Measurements from ENCODE around the gene SLC25A25. TPM values are rescaled to one million over a fixed set of nuclear protein-coding genes. Genes with fewer than 3 reads are reported as not detected.

Gene SLC25A25
- total RNA-seq, 1 experiment from 2014 or later: 15.5 TPM

DNA sequence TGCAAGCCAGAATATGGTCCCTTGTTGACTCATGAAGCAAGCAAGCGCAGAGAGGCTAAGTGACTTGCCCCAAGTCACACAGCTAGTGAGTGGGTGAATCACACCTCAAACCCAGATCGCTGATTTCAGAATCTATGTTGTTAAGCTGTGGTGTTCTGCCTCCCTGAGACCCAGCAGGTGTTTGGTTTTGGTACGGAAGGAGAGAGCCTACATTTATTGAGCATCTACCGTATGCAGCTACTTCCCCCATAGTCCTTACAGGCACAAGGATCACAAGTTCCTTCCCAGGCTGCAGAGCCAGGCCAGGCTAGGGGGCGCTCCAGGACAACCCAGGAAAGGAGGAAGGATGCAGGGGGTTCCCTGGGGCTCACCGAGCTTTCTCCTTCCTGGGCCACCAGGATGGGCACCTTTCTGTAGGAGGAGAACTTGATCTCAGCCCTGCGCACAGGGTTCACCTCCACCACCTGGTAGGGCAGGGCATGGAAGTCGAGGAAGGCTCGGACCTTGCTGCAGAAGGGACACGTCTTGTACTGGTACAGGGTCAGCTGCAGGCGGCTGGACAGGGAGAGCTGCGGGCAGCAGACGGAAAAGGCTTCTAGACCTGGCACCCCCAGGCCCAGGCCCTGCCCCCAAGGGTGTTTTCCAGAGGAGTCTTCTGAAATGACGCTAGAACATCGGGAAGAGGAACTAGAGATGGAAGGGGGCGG is 57.0 kb downstream of the SLC25A25 start:
- Mint-ChIP-seq H3K4me3 (ENCODE audit: unreplicated experiment) (peak overlapping the region; percentile 84), H3K36me3 (ENCODE audit: insufficient read depth, unreplicated experiment) (peaks cover 18% of the 10 kb centered on the region), H3K27me3 (ENCODE audit: insufficient read depth, unreplicated experiment) (no peaks in the 10 kb centered on the region), H3K27ac (ENCODE audit: low read depth, unreplicated experiment) (peak overlapping the region; percentile 27), H3K4me1 (ENCODE audit: insufficient read depth, unreplicated experiment) (peaks cover 23% of the 10 kb centered on the region), H3K9me3 (ENCODE audit: unreplicated experiment) (no peaks in the 10 kb centered on the region)
- peak; percentile 70 for DNase-seq (ENCODE audit: unreplicated experiment)
- CTCF ChIA-PET: interaction anchor here (0.6 to 2.4 kb wide), 8 partner anchors 8 to 184 kb away, joined by 3 to 18 read pairs (median 4); no protein-coding TSS in a partner anchor
- TF ChIP-seq, protein P1, sequence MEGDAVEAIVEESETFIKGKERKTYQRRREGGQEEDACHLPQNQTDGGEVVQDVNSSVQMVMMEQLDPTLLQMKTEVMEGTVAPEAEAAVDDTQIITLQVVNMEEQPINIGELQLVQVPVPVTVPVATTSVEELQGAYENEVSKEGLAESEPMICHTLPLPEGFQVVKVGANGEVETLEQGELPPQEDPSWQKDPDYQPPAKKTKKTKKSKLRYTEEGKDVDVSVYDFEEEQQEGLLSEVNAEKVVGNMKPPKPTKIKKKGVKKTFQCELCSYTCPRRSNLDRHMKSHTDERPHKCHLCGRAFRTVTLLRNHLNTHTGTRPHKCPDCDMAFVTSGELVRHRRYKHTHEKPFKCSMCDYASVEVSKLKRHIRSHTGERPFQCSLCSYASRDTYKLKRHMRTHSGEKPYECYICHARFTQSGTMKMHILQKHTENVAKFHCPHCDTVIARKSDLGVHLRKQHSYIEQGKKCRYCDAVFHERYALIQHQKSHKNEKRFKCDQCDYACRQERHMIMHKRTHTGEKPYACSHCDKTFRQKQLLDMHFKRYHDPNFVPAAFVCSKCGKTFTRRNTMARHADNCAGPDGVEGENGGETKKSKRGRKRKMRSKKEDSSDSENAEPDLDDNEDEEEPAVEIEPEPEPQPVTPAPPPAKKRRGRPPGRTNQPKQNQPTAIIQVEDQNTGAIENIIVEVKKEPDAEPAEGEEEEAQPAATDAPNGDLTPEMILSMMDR (IDR thresholded peaks at IDR 0.05; ENCODE audit: unreplicated experiment): peak; percentile 53
- POLR2A ChIA-PET: interaction anchor here (0.5 to 1.3 kb wide), 2 partner anchors 69 to 693 kb away, joined by 4 read pairs; partner anchors contain the start of gene ENDOG
- BruUV-seq (replicated peaks): no TSS peak
- intact Hi-C loops (cut with micrococcal nuclease): loop anchor here (5.0 kb wide), 1 partner anchor 67 kb away; the partner anchor contains the start of gene CIZ1

GRCh38 chr9:128125580-128126354 is 57.7 kb downstream of the SLC25A25 start:
- Mint-ChIP-seq H3K9me3 (ENCODE audit: unreplicated experiment) (no peaks in the 10 kb centered on the region), H3K27ac (ENCODE audit: low read depth, unreplicated experiment) (peak overlapping the region; percentile 27), H3K4me1 (ENCODE audit: insufficient read depth, unreplicated experiment) (peaks cover 23% of the 10 kb centered on the region), H3K27me3 (ENCODE audit: insufficient read depth, unreplicated experiment) (no peaks in the 10 kb centered on the region), H3K4me3 (ENCODE audit: unreplicated experiment) (peak overlapping the region; percentile 84), H3K36me3 (ENCODE audit: insufficient read depth, unreplicated experiment) (peaks cover 18% of the 10 kb centered on the region)
- no peak for DNase-seq (ENCODE audit: unreplicated experiment)
- intact Hi-C loops (cut with micrococcal nuclease): loop anchor here (5.0 kb wide), 1 partner anchor 67 kb away; the partner anchor contains the start of gene CIZ1
- POLR2A ChIA-PET: interaction anchor here (0.5 to 1.3 kb wide), 4 partner anchors 42 to 693 kb away, joined by 3 to 4 read pairs (median 4); partner anchors contain the start of genes ENDOG, NAIF1 and SLC25A25
- TF ChIP-seq, protein P1 (IDR thresholded peaks at IDR 0.05; ENCODE audit: unreplicated experiment): no peak
- CTCF ChIA-PET: interaction anchor here (0.7 to 2.4 kb wide), 7 partner anchors 9 to 162 kb away, joined by 3 to 18 read pairs (median 4); no protein-coding TSS in a partner anchor
- BruUV-seq (replicated peaks): no TSS peak

DNA sequence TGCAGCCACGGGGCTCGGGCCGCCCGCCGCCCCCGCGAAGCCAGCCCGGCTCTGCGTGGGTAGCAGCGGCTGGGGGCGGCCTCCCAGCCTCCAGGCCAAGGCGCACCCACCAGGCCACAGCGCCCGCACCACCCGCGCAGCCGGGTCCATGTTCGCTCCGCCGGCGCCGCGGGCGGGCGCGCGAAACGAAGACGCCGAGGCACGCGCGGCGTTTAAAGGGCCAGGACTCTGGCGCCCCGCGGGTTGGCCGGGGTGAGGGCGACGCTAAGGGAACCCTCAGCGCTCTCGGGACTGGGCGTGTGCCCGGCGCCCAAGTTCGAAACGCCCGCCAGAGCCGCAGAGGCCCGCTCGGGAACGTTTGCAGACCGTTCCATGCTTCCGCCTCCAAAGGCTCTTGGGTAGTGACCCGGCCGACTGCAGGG is 59.5 kb downstream of the SLC25A25 start, which contains the start of gene PTGES2:
Gene PTGES2 (minus strand): TSS at position 162 of the 422 bp plus-strand sequence. CDS start 12 bp downstream, at position 150.
- TF ChIP-seq, protein P1 (IDR thresholded peaks at IDR 0.05; ENCODE audit: unreplicated experiment): no peak
- DNase-seq (ENCODE audit: unreplicated experiment): peak; percentile 86
- Mint-ChIP-seq H3K9me3 (ENCODE audit: unreplicated experiment) (no peaks in the 10 kb centered on the region), H3K27me3 (ENCODE audit: insufficient read depth, unreplicated experiment) (peaks cover 2% of the 10 kb centered on the region), H3K36me3 (ENCODE audit: insufficient read depth, unreplicated experiment) (peaks cover 17% of the 10 kb centered on the region), H3K4me3 (ENCODE audit: unreplicated experiment) (peak within 1 kb of the TSS; percentile 84), H3K4me1 (ENCODE audit: insufficient read depth, unreplicated experiment) (peaks cover 23% of the 10 kb centered on the region), H3K27ac (ENCODE audit: low read depth, unreplicated experiment) (peak within 1 kb of the TSS; percentile 97)
- no TSS peak for BruUV-seq (replicated peaks)
- intact Hi-C loops (cut with micrococcal nuclease): loop anchor here (5.0 kb wide), 1 partner anchor 65 kb away; the partner anchor contains the start of gene CIZ1
- POLR2A ChIA-PET: interaction anchor here (1.0 to 1.8 kb wide), 3 partner anchors 10 to 34 kb away, joined by 3 to 6 read pairs (median 5); no protein-coding TSS in a partner anchor
- CTCF ChIA-PET: interaction anchor here (2.4 kb wide), 1 partner anchor 11 kb away, joined by 18 read pairs; no protein-coding TSS in a partner anchor
